Ishikawa (cell line): ENCODE results near the gene CACNA2D2.

Experiments
- CEBPB ChIP-seq: IDR thresholded peaks from 2 replicates; pipeline ENCODE4 v1.6.1; 2012
- CREB1 ChIP-seq: IDR thresholded peaks from 2 replicates; pipeline ENCODE4 v1.6.1; 2012; ENCODE audit warnings: low read depth
- EGR1 ChIP-seq: IDR thresholded peaks from 2 replicates; pipeline ENCODE4 v1.6.1; 2012
- EP300 ChIP-seq: IDR thresholded peaks from 2 replicates; pipeline ENCODE4 v1.6.1; 2012; ENCODE audit warnings: borderline replicate concordance
- FOXM1 ChIP-seq: IDR thresholded peaks from 2 replicates; pipeline ENCODE4 v1.6.1; 2012; ENCODE audit warnings: low read depth, borderline replicate concordance
- MAX ChIP-seq: IDR thresholded peaks from 2 replicates; pipeline ENCODE4 v1.6.1; 2012
- NFIC ChIP-seq: IDR thresholded peaks from 2 replicates; pipeline ENCODE4 v1.6.1; 2012
- RAD21 ChIP-seq: IDR thresholded peaks from 2 replicates; pipeline ENCODE4 v1.6.1; 2012; ENCODE audit warnings: low read depth
- REST ChIP-seq: IDR thresholded peaks from 2 replicates; pipeline ENCODE4 v1.6.1; 2012; ENCODE audit warnings: low read depth, mild to moderate bottlenecking
- TAF1 ChIP-seq: IDR thresholded peaks from 2 replicates; pipeline ENCODE4 v1.6.1; 2012; ENCODE audit warnings: low read depth, mild to moderate bottlenecking
- TCF12 ChIP-seq: IDR thresholded peaks from 2 replicates; pipeline ENCODE4 v1.6.1; 2012; ENCODE audit warnings: low read depth
- TEAD4 ChIP-seq: IDR thresholded peaks from 2 replicates; pipeline ENCODE4 v1.6.1; 2012
- USF1 ChIP-seq: IDR thresholded peaks from 2 replicates; pipeline ENCODE4 v1.6.1; 2012
- YY1 ChIP-seq: IDR thresholded peaks from 2 replicates; pipeline ENCODE4 v1.6.1; 2012; ENCODE audit warnings: low read depth
- ZBTB7A ChIP-seq: IDR thresholded peaks from 2 replicates; pipeline ENCODE4 v1.6.1; 2012; ENCODE audit warnings: low read depth

CACNA2D2 gene

GRCh38 chr3:50375258-50375931, 128.0 kb downstream of the CACNA2D2 start:
- TF ChIP-seq EGR1 (no peak), TEAD4 (no peak), RAD21 (no peak), USF1 (no peak), TAF1 (no peak), YY1 (no peak), REST (no peak), TCF12 (no peak), FOXM1 (no peak), EP300 (no peak), MAX (no peak), NFIC (no peak), CEBPB (no peak), ZBTB7A (no peak), CREB1 (no peak)

- TF ChIP-seq YY1, result no peak
- TF ChIP-seq CEBPB, result no peak
- TF ChIP-seq EGR1, result no peak
These were observed 128.8 kb downstream of the CACNA2D2 start for GRCh38 chr3:50374363-50375257.

DNA sequence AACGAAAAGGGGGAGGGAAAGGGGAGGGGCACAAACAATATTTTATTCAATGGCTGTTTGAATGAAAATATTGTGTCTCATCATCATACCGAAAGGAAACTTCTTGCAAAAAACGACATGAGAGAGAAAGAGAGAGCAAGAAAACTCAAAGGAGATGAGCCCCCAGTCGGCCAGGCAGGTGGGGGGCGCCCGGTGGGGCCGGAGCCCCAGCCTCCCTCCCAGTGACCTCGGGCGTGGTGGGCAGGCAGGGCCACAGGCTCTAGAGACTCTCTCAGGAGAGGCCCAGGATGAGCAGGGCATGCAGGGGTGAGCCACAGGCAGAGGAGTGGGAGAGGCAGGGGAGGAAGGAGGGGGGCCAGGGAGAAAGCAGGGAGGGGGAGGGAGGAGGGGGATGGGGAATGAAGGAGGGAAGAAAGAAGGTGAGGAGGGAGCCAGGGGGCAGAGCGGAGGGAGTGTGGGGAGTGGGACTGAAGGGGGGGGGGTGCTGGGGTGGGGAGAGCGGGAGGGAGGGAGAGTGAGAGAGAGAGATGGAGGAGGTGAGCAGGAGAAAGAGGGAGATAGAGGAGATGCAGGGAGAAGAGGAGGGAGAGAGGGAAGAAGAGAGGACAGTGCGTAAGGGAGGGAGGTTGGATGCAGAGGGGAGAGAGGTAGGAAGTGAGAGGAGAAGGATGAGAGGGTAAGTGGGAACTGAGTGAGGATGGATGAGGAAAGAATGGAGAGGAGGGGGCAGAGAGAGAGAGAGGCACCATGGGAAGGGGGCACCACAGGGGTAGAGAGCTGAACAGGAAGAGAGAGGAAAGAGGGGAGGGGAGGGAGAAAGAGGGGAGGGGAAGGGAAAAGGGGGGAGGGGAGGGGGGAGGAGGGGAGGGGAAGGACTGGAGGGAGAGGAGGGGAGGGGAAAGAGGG, 130.0 kb downstream of the CACNA2D2 start:
- TF ChIP-seq CREB1, result no peak
- no peak for TF ChIP-seq REST
- TF ChIP-seq EP300, result no peak

- TF ChIP-seq YY1 (no peak), USF1 (no peak), TAF1 (no peak), EP300 (no peak), REST (no peak), ZBTB7A (no peak), TEAD4 (no peak), FOXM1 (no peak), CEBPB (no peak), EGR1 (no peak), TCF12 (no peak), CREB1 (no peak), NFIC (no peak), MAX (no peak), RAD21 (no peak)
These were observed 131.1 kb downstream of the CACNA2D2 start for GRCh38 chr3:50372349-50372748.
